Osteocyte (in vitro differentiated cells): ENCODE results near the gene HOXB8. TPM values are rescaled to one million over a fixed set of nuclear protein-coding genes. Genes with fewer than 3 reads are reported as not detected.

Experiments
- DNase-seq: peaks from one replicate; pipeline ENCODE4 v3.0.0; 2021; ENCODE audit warnings: mixed read lengths; ENCODE audit not compliant: unreplicated experiment; ENCODE audit errors: extremely low spot score
- H3K27ac Mint-ChIP-seq: one replicate; pipeline ENCODE4 v1.8.0; 2021; ENCODE audit warnings: mild to moderate bottlenecking, mixed read lengths; ENCODE audit not compliant: unreplicated experiment
- H3K27me3 Mint-ChIP-seq: one replicate; pipeline ENCODE4 v1.8.0; 2021; ENCODE audit warnings: mixed read lengths; ENCODE audit not compliant: unreplicated experiment
- H3K36me3 Mint-ChIP-seq: one replicate; pipeline ENCODE4 v1.8.0; 2021; ENCODE audit warnings: mixed read lengths; ENCODE audit not compliant: unreplicated experiment
- H3K4me1 Mint-ChIP-seq: one replicate; pipeline ENCODE4 v1.8.0; 2021; ENCODE audit warnings: mixed read lengths; ENCODE audit not compliant: unreplicated experiment
- H3K4me3 Mint-ChIP-seq: one replicate; pipeline ENCODE4 v1.8.0; 2021; ENCODE audit warnings: mild to moderate bottlenecking, moderate library complexity, mixed read lengths; ENCODE audit not compliant: unreplicated experiment
- H3K9me3 Mint-ChIP-seq: one replicate; pipeline ENCODE4 v1.8.0; 2021; ENCODE audit warnings: mixed read lengths; ENCODE audit not compliant: unreplicated experiment
- total RNA-seq: library from RNA; stranded (reverse); gene quantifications from 2 replicates; pipeline ENCODE4 v1.2.1, GENCODE V29; 2021
- TF ChIP-seq, protein P1 (sequence below): fragments of 200-600 bp; sonication (generic); IDR thresholded peaks from 2 replicates; pipeline ENCODE4 v1.5.0; 2021; ENCODE audit warnings: antibody characterized with exemption, mild to moderate bottlenecking, moderate library complexity

Gene HOXB8
- total RNA-seq, 1 donor from 2014 or later: not detected

DNA sequence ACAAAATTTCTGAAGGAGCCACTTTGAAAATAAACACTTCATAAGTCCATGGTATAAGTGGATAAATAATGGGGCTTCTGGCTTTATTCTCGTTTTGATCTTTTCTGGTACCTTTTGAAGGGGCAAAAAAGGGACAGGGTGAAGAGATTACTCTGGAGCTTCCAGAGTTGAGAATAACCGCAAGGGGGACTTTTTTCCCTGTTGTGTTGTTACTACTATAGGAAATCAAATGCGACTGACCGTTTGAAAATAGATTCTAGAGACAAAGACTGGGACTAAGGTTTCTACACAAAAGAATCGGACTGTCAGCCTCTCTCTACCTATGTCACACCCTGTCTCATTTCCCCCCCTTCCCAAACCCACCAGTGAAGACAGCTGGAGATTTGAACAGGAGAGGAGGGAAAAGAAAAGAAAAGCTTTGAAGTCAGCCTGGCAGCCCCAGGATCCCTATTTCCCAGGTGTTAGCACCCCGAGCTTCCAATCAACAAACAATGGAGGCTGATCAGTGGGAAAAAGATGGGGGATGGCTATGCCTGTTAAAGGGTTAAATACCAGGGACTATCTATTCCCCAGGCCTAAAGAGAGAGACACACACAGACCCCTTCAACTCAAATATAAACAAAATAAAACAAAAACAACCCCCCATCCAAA, 45.3 kb downstream of the HOXB8 start:
- Mint-ChIP-seq H3K27me3 (peaks cover 43% of the 10 kb centered on the region), H3K36me3 (no peaks in the 10 kb centered on the region), H3K4me1 (no peaks in the 10 kb centered on the region), H3K4me3 (no peak overlapping the region), H3K27ac (no peak overlapping the region), H3K9me3 (no peaks in the 10 kb centered on the region)
- TF ChIP-seq, protein P1, sequence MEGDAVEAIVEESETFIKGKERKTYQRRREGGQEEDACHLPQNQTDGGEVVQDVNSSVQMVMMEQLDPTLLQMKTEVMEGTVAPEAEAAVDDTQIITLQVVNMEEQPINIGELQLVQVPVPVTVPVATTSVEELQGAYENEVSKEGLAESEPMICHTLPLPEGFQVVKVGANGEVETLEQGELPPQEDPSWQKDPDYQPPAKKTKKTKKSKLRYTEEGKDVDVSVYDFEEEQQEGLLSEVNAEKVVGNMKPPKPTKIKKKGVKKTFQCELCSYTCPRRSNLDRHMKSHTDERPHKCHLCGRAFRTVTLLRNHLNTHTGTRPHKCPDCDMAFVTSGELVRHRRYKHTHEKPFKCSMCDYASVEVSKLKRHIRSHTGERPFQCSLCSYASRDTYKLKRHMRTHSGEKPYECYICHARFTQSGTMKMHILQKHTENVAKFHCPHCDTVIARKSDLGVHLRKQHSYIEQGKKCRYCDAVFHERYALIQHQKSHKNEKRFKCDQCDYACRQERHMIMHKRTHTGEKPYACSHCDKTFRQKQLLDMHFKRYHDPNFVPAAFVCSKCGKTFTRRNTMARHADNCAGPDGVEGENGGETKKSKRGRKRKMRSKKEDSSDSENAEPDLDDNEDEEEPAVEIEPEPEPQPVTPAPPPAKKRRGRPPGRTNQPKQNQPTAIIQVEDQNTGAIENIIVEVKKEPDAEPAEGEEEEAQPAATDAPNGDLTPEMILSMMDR: no peak
- DNase-seq: no peak

DNA sequence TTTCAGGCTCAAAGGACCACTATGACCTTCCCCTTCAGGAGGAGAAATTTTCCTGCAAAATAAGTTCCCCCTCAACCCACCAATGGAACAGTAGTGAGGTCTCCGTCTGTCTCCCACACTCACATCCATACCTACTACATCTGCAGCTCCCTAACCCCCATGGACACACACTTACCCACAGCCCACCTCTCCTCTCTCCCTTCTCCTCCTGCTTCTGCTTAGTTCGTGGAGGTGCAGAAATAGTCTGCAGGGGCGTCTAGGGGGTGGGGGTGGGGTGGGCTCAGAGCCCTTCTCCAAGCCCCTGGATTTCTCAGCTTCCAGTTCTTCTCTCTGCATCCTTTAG, 45.9 kb downstream of the HOXB8 start:
- DNase-seq: no peak
- no peak overlapping the region for H3K27ac Mint-ChIP-seq
- H3K36me3 Mint-ChIP-seq: no peaks in the 10 kb centered on the region
- peaks cover 37% of the 10 kb centered on the region for H3K27me3 Mint-ChIP-seq
- H3K9me3 Mint-ChIP-seq: no peaks in the 10 kb centered on the region
- TF ChIP-seq, protein P1: no peak
- no peaks in the 10 kb centered on the region for H3K4me1 Mint-ChIP-seq
- H3K4me3 Mint-ChIP-seq: no peak overlapping the region

DNA sequence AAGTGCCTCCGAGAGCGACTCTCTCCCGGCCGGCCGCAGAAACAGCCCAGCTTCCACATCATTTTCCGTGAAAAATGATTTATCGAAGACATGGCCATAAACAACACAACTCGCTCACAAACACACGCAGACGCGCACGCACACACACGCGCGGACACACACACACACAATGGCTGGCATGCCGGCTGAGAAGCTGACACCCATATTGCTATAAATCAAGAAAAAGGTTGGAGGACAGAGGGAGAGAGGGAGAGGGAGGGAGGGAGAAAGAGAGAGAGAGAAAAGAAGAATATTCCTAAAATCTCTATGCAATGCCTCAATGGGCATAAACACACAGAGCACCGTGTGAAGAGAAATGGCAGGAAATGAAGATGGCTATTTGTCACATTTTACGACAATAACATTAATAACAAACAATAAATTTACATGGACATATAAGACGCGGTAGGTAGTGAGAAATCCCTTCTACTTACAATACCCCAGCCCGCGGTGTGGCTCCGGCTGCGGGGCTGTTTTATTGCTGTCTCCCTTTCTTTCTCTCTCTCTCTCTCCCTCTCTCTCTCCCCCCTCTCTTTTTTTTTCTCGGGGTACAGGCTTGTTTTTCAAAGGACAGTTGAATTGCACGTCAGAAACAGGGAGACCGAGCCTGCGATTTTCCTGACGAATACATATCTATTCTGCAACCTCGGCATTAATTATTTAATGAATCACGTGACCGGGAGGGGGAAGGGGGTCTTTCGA, 46.4 kb downstream of the HOXB8 start:
- H3K27ac Mint-ChIP-seq: no peak overlapping the region
- no peak for DNase-seq
- H3K36me3 Mint-ChIP-seq: no peaks in the 10 kb centered on the region
- H3K9me3 Mint-ChIP-seq: no peaks in the 10 kb centered on the region
- H3K4me3 Mint-ChIP-seq: no peak overlapping the region
- peaks cover 34% of the 10 kb centered on the region for H3K27me3 Mint-ChIP-seq
- TF ChIP-seq, protein P1: no peak
- H3K4me1 Mint-ChIP-seq: no peaks in the 10 kb centered on the region

DNA sequence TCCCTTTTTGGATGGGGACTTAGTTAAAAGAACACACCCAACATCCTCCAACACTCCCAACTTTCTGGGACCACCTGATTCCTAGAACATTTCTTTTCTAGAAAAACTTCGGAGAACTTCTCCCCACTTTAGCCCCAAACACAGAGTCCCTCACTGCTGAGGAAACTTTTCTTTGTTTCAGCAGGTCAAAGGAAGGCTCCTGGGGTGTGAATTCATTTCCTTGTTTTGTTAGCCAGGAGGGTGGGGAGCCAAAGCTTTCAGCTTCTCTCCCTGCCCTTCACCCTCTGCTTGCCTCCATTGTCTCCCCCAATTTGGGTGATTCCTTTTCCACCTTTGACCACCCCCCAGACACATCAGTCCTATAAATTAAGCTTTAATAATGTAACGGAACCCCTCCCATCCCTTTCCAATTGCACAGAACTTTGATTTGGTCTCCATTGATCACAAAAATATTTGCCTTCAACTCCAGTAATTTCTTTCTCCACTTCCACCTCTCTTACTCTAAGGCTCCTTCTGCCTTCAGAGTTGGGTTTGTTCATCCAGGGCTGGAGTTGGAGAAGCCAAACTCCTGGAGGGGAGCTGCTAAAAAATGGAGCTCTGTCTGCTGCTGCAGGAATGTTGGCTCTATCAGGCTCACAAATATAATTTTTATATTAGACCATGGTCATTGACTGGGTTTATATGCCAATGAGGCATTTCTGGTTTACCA, 47.3 kb downstream of the HOXB8 start:
- Mint-ChIP-seq H3K27me3 (peaks cover 34% of the 10 kb centered on the region), H3K4me3 (no peak overlapping the region), H3K27ac (no peak overlapping the region), H3K4me1 (no peaks in the 10 kb centered on the region), H3K9me3 (no peaks in the 10 kb centered on the region), H3K36me3 (no peaks in the 10 kb centered on the region)
- TF ChIP-seq, protein P1: no peak
- no peak for DNase-seq

DNA sequence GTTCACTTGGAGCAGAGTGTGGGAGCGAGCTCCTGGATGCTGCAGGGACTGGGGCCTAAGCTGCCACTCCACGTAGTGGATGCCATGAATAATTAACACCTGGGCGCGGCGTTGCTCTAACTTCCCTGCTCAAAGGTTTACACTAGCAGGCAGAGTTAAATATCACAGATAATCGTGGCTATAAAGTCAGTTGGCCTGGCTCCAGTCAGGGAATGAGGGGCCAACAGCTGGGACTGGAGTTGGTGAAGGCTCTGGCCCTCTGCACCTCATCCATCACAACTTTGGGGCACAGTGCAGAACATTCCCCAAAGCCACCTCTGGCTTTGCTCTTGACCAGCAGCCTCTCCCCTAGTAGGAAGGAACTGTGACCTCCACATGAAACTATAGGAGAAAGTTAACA, 47.9 kb downstream of the HOXB8 start:
- Mint-ChIP-seq H3K36me3 (no peaks in the 10 kb centered on the region), H3K9me3 (no peaks in the 10 kb centered on the region), H3K4me3 (no peak overlapping the region), H3K4me1 (no peaks in the 10 kb centered on the region), H3K27me3 (peaks cover 34% of the 10 kb centered on the region), H3K27ac (no peak overlapping the region)
- TF ChIP-seq, protein P1: no peak
- no peak for DNase-seq
